NK-92 (cell line): ENCODE results near the gene COL4A1.

ENCODE experiments used
- DNase-seq: peaks from one replicate; lab custom pipeline; 2025; ENCODE audit not compliant: unreplicated experiment; lab: John Stamatoyannopoulos, UW

COL4A1 gene

DNA sequence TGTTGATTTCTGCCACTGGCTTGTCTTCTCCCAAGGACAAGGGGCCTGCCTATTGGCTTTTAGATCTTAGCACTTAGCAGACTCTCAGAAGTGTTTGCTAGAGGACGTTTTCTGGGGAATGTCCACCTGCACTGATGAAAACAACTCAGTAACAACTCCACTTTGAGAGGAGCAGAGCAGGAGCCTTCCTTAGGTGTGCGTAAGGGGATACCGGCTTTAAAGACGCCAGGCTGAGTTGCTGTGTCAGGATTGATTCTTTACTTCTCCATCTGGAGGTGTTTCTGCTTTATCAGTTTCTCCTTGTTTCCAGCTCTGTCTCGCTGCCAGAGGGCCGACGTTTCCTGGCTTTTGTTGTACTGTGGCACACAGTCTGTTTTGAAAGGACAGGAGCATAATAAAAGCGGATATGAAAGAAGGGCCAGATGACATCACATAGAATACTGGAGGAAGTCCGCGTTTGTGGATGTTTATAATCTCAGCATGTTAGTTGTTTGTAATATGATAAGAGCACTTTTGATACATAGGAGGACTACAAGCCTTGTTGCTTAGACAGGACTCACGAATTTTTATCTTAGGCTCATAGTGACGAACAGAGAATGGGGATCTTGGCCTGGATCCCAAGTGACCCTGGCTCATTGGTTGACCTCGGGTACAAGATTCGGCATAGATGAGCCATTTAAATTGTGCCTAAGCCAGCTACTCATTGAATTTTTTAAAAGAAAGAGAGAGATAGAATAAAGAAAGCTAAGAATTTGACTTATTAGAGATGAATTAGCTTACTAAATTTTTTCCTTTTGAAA is 34.7 kb upstream of the COL4A1 start:
- DNase-seq = no peak

DNA sequence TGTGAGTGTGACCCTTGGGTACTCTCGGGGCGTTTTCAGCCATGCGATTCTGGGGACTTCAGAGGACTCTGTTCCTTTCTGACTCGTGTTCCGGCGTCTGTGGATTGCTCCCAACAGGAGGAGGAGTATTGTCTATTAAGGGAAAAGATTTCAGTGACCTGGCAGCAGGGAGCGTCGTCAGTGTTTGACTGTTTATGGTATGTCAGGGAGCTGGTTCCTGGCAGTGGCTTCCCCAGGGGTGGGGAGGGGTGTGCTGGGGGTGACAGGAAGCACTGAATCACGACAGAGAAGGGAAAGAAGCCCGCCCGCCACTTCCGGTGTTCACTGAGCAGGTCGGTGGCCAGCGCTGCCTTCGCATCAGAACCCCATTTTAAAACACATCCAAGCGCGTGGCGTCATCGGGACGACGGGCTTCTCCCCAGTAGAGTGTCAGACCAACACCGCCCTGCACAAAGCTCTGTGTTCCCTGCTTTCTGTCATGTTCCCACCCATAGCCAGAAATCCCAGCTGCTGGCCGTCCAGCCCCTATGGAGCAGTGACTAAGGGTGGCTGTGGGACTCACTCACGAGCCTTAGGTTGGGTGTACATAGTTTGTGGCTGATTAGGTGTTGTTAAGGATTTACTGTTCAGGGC is 34.0 kb upstream of the COL4A1 start:
- no peak for DNase-seq

DNA sequence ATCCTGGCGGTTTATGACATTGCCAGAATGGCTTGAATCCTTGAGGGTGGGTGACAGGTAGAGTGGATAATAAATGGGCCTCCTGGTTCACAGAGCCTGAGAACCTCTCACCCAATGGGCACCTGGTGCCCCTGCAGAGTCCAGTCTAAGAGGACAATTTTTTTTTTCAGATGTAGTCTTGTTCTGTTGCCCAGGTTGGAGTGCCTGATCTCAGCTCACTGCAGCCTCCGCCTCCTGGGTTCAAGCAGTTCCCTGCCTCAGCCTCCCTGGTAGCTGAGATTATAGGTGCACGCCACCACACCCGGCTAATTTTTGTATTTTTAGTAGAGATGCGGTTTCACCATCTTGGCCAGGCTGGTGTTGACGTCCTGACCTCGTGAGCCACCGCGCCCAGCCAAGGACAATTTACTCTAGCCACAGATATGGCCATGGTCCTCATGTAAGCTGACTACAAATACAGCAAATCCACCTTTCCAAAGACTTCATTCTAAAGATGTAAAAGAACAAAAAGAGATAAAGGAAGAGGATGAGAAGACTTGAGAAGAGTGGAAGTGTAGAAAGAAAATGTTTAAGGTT is 33.1 kb upstream of the COL4A1 start:
- no peak for DNase-seq

DNA sequence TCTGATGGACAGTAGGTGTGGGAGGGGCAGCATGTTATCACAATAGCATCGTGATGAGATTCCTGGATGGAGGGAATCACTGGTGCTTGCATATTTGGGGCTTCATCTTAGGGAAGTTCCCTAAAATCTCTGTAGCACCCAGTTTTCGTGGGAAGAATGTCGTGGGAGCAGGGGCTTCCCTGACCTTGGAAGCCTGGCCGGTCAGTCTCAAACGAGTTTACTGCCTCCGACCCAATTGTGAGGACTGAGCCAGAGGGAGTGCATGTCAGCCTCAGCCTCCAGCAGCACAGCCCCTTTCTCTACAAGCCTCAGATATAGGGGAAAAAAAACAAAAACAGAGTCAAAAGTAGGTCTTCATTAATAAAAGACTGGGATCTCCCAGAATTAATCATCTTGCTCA is 32.3 kb upstream of the COL4A1 start:
- DNase-seq = no peak

DNA sequence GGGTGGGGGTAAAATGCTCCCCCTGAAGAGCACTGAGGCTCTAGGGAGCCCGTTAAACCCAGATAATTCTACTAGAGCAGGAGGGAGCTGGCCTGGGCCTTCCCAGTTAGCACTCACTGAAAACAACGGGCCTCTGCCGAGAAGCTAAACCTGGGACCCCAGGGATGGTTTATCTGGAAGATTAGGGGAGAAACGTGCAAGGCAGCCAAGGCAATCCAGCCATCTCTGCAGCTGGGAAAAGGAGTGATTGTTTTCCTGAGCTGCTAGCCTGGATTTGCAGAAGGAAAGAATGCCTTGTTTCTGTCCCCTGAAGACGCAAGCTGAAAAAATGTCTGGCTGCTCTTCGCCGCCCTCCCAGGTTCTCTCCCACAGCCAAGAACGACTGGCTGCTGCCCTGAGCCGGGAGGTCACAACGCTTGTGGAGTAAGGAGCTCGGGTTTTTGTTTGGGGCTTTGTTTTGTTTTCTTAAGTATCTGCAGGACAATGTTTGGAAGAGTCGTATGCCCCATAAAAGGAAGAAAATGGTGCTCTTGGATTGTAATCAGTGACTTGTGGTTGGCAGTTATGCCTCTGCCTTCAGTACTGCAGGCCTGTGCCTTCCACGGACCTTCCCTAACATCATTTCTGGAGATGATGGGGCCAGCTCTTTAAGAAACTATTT is 31.6 kb upstream of the COL4A1 start:
- no peak for DNase-seq

DNA sequence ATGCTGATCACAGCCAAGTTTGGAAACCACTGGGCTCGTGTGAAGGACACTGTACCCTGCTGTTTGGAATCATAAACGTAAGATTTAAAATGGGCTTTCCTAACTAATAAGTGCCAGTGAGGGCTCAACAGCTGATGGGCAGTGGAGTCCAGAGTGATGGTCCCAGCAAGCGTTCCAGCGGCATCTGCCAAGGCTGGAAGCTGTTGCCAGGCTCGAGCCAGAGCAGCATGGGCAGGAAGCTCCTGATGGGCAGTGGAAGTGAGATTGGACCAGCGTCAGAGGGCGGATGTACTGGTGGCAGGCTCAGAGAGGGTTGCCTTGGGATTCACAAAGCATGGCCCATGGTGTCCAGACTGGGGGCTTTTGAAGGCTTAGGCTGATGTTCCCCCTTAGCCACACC is 30.3 kb upstream of the COL4A1 start:
- no peak for DNase-seq

DNA sequence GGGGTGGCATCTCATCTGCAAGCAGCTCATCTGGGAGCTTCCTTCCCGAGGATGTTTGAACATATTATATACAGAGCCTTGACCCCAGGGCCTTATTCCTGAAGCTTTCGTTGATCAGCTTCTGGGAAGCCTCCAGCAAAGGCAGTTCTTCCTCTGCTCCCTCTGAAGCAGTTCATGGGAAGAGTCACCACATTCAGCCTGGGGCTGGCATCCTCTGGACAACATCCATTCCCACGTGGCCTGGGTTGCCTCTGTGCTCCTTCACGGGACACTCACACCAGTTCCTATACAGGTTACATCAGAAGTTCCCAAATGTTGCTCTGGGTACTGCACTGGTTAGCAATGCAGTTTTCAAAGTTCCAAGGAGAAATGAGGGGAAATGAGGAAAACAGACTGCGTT is 29.7 kb upstream of the COL4A1 start:
- DNase-seq = no peak

DNA sequence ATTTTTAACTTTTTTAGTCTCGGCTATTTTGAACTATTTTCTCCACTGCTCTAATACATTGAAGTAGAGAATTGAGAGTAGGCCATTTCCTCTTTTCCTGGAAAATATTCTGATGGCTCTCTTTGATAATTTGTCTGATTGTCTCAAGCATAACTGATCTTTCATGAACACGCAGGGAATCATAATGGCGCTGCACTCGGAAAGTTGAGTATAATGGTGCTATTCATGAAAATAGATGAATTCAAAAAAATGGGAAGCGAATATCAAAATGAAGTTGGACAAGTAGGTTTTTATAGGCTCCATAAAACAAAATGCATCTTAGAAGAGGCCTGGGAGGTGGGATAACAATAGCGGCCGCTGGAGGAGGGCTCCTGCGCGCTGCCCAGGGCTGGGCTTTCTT is 29.2 kb upstream of the COL4A1 start:
- no peak for DNase-seq

DNA sequence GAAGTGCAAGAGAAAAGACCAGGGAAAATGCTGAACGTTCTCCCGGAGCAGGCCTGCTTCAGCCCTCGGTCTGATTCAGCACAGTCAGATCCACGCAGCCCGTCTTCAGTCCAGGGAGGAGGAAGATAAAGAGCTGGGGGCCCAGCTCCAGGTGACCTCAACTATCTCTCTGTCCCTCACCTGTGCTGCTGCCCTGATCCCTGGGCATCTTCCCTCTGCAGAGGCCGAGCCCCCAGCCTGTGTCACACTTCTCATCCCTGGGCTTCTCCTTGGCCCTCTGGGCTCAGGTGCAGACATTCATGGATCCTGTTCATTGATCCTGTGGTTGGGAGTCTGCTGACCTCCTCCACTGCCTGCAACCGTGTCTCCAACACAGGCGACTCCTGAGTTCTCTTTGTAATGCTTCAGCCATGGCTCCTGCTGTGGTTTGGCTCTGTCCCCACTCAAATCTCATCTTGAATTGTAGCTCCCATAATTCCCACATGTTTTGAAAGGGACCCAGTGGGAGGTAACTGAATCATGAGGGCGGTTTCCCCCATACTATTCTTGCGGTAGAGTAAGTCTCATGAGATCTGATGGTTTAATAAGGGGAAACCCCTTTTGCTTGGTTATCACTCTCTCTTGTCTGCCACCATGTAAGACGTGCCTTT is 28.0 kb upstream of the COL4A1 start:
- no peak for DNase-seq

DNA sequence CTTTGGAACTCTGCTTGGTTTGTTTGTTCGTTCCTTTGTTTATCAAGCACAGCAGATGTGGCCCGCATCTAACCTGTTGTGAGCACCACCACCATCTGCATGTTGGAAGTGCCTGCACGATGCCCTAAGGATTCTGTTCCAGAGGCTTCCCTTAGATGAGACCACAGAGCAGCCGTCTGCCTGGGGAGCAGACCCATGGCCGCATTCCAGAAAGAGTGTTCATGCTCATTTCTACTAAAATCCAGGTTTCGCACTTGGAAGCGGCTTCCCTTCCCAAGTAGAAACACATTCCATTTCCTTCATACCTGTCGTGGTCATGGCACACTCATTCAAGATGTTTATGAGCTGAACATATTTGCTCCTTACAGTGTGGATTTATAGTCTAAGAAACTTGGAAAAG is 27.3 kb upstream of the COL4A1 start:
- DNase-seq = no peak

DNA sequence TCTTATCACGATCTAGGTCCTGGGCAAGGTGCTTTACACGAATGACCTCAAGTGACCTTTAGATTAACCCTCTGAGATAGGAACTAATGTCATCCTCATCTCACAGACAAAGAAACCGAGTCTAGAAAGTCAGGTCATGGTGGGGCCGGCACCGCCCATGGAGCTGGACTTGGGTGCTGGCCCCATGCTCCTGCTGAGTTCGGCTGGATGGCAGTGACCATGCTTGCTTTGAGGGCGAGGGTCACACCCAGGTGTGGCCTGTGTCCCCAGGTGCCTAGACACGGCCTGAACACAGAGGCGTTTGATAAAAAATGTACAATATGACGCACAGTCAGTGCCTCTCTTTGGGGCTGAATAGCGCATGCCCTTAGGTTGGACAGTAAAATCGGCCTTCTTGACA is 26.9 kb upstream of the COL4A1 start:
- no peak for DNase-seq

DNA sequence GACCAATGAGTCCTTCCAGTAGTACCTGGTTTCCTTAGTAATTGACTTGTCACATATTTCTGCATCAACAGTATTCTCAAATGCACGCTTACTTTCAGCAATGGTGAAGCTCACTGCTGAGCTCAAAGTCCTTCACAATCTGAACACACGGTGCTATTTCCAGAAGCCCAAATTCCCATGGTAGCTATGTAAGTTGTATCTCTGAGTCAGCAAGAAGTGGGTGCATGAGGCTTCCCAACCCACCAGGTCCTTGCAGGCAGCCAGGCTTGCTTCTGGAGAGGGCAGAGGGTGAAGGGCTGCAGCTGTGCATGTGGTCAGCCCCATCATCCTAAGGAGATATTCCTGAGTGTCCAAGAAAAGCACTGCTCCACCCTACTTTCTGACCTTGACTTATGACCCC is 25.8 kb upstream of the COL4A1 start:
- no peak for DNase-seq

DNA sequence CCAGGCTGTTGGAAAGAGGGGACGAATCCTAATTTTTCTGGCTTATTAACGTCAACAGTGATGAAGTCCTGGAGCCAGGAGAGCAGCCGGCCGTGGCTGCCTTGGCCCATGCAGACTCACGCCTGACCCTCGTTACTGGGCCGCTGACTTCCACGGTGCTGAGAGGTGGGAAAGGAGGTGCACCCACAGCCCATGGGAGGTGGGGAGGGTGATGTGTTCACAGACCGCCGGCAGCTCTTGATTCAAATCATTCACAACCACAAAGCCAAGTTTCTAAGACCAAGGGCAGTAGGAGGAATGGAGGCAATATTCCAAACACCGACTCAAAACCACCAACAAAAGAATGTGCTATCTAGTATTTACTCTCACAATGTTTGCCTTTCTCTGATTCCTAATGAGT is 24.4 kb upstream of the COL4A1 start:
- no peak for DNase-seq

DNA sequence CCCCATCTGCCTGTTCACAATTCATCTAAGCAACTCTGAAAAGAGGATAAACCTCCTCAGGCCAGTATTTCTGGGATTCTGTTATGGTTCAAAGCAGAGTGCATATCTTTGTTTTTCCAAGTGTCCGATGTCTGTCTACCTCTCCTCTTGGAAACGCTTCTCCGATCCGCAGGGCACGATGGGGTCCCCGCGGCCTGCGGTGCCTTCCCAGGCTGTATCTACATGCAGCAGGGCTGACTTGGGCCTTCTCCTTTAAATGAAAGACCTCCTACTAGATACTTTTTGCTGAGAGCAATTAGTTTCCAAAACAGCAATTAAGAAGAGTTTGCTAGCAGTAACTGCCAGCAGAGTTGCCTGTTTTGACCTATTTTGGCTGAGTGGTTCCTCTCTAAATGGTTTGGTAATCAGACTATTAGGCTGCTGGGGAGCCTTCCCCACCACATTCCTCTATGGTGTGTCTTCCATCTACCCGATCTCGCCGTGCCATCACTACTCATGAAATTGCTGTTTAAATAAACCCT is 23.6 kb upstream of the COL4A1 start:
- no peak for DNase-seq

DNA sequence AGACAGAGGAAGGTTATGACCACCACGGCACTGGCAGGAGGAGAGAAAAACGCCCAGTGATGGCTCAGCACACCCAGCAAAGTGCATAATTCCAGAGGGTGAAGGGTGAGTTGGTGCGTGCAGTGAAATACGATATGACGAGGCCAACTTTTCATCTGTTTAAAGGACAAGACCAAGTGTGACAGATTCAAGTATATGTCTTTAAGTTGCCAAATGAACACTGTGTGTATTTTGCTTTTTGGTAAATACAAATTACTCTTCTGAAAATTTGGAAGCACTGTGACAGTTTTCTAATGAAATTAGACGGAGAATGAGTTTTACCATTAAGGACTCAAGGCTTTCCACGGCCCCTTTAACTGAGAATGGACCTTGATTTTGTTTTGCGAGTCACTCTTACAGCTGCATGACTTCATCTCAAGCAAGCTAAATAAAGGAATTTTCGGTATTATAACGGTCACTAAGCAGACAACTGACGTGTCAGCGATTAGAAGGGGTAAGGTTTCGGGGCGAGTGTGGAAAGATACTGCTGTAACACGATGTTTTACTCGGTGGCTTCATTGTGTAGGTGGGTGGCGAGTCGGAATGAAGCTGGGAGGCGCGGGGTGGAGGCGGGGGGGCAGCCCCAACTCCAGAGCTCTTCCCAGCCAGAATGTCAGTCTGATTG is 23.0 kb upstream of the COL4A1 start:
- no peak for DNase-seq

DNA sequence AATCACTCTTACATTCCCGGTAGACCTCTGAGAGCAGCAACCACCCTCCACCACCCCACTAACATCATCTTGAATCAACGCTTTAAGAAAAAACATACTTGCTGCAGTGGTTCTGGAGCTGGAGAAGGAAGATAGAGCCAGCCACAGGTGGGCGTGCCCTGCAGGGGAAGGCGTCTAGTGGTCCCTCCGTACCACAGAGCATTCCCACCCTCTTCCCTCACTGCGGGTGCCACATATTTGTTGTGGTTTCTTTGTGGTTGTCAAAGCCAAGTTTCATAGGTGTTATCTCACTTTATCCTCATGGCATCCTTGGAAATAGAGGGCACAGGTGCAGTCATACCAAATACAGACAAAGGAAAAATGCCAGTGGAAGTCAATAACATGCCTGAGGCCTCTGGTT is 22.3 kb upstream of the COL4A1 start:
- DNase-seq = no peak

DNA sequence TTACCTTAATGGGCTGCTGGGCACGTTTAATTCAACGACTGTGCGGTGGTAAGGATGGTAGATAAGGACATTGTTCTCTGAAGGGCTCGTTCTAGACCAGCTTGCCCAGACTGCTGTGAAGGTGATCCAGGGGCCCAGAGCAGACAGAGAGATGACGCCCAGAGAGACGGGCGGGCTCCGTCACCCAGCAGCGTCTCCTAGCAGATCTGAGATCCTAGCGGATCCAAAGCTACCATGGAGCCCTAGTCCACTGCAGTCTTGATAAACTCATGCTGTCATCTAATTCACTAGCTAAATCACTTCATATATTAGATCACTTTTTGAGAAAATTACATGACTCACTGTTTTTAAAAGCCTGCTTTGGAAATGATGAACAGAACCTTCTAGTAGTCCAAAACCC is 21.6 kb upstream of the COL4A1 start:
- DNase-seq = no peak

DNA sequence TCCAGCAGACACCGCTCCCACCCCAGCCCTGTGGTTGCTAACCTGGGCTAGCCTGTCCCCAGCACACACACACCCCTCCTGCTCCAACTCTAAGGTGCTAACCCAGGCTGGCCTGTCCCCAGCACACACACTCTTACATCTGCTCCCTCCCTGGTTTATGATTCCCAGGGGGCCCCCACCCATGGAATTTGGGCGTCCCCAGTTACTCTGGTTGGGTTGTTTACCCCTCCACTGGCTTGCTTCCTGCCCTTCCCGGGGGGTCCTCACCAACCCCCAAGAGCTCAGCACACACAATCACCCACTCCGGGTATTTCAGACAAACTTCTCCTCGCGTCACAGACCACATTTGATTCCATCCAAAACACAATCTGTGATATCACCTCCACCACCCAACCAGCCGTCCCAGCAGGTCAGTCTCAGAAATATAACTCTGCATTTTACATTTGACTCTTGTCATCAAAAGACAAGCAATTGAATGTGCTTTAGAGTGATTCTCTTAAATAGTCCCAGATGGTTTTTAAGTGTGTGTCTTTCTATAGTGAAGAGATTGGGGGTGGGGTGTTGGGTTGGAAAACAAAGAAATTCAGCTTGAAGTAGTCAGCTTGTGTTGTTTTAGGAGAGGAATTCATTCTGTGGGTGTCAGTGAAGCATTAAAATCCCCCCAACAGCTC is 20.2 kb upstream of the COL4A1 start:
- no peak for DNase-seq

DNA sequence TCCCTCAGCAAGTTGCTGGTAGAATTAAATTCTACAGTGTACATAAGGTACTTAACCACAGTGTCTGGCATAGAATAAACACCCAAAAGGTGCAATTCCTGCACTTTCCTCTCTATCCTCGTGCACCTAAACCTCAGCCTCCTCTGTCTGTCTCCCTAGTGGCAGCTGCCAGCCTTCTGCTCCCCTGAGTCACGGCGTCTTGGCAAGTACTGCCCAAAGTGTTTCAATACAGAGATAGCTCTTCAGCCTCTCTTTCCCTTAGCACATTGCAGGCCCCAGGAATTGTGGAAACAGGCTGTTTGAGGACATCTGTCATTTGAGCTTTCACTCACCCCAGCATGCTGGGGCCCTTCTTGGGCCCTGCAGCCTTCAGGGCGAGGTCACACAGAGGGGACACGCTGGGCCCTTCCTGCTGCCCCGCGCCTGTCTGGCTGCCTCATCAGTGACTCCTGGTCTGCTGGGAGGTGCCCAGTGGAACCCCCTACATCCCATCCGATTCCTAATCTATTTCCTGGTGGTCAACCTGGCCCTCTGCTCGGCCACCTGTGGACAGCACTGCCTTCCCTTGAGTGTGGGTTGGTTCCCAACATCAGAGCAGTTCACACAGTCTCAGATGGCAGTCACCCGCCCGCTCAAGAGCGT is 19.4 kb upstream of the COL4A1 start:
- no peak for DNase-seq
